Body of pancreas (tissue), 4 donors: ENCODE data around the gene GGN.

Source experiments
- CTCF ChIP-seq, 7 experiments: fragments of 450-650 bp in 4 of 7; fragments of 200-600 bp in 3 of 7; sonication (generic) in 3 of 7; IDR thresholded peaks; one replicate each; pipeline ENCODE4 v1.5.1; 2016 to 2019; ENCODE audit warnings: antibody characterized with exemption in 7 of 7
- POLR2A ChIP-seq, 3 donors: fragments of 450-650 bp; IDR thresholded peaks; one replicate each; pipeline ENCODE4 v1.6.1; 2016; ENCODE audit warnings: antibody characterized with exemption in 3 of 3, mild to moderate bottlenecking in 2 of 3

DNA sequence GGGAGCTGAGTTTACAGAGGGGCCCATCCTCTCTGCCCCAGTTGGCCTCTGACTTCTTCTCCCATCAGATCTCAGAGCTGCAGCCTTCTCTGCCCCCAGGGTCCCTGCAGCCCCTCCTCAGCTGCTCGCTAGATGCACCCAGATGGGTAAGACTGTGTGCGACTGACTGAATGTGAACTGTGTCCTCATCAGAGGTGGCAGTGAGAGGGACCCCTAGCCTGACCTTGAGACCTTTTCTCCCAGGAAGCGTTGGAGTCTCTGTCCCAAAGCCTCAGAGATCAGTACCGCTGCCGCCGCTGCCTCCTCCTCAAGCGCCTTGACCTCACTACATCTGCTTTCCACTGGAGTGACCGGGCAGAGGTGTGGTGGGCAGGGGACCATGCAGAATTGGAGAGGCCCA, 17.4 kb upstream of the GGN start:
- TF ChIP-seq CTCF (IDR thresholded peaks at IDR 0.05) (no peak), POLR2A (IDR thresholded peaks at IDR 0.05) (no peak)
